Measurements from ENCODE around the gene SLC5A7.

The SLC5A7 gene

DNA sequence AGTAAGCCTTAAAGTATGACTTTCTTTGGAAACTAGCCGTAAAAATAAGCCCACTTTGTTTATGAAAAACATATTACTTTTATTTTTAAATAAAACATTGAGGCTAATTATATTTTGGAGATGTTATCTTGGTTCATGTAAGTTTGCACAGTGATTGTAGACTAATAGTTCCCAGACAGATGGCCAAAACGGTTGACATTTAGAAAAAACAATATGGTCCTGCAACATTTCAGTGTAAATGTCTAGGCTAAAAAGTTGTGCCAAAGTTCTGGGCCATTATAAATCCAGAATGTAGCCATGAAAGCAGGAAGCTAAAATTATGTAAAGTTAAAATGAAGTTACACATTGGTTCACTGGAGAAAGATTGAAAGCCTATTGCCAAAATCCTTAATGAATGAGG, 43.6 kb downstream of the SLC5A7 start:
- no peak overlapping the region for H3K4me3 ChIP-seq (ENCODE audit: low read depth, low read length, poor library complexity, severe bottlenecking)
- H3K9me2 ChIP-seq (ENCODE audit: low read depth, low read length) = no peaks in the 10 kb centered on the region
- H3F3A ChIP-seq (ENCODE audit: insufficient read depth, low read length) = no peaks in the 10 kb centered on the region
- no peaks in the 10 kb centered on the region for H3K36me3 ChIP-seq (ENCODE audit: insufficient read depth, low read length)
- no peak overlapping the region for H3K27ac ChIP-seq (ENCODE audit: low read depth, low read length, poor library complexity, severe bottlenecking)
- H3K4me1 ChIP-seq (ENCODE audit: insufficient read depth, low read length, severe bottlenecking) = no peaks in the 10 kb centered on the region
- no peaks in the 10 kb centered on the region for H3K9me3 ChIP-seq (ENCODE audit: low read length)
- H3K9ac ChIP-seq (ENCODE audit: low read length) = no peak overlapping the region
- no peak for TF ChIP-seq CTCF (IDR thresholded peaks at IDR 0.05; ENCODE audit: low read length)
- TF ChIP-seq EZH2 (IDR thresholded peaks at IDR 0.05; ENCODE audit: borderline replicate concordance, low read length) = no peak
- no peaks in the 10 kb centered on the region for H3K79me2 ChIP-seq (ENCODE audit: insufficient read depth, low read length)
- no peaks in the 10 kb centered on the region for H3K27me3 ChIP-seq (ENCODE audit: insufficient read depth, low read length)
- H4K20me1 ChIP-seq (ENCODE audit: insufficient read depth, low read length) = no peaks in the 10 kb centered on the region
- no peak overlapping the region for H3K4me2 ChIP-seq (ENCODE audit: low read length)
- H2AFZ ChIP-seq (ENCODE audit: low read length) = no peak overlapping the region

- no peak overlapping the region for H3K27ac ChIP-seq (ENCODE audit: low read depth, low read length, poor library complexity, severe bottlenecking)
- no peaks in the 10 kb centered on the region for H3K4me1 ChIP-seq (ENCODE audit: insufficient read depth, low read length, severe bottlenecking)
- no peak overlapping the region for H3K4me3 ChIP-seq (ENCODE audit: low read depth, low read length, poor library complexity, severe bottlenecking)
These were observed 45.2 kb downstream of the SLC5A7 start for GRCh38 chr2:108031471-108031941.

DNA sequence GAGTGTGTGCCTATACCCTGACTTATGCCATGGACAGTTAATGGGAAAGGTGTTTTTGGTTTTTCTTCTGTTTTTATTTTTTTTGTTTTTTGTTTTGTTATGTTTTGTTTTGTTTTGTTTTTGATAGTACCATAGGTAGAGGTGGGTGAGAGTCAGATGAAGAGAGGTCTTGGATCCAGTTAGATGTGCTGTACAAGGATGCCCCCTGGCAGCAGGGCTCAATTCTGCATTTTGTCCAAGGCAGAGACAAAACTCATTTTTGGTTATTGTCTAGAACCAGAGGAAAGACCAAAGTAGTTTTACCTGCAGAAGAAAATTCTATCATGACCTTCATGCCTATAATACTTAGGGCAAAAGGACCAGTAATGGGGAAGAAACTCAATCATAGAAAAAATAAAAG, 48.5 kb downstream of the SLC5A7 start:
- H3K27me3 ChIP-seq (ENCODE audit: insufficient read depth, low read length) = no peaks in the 10 kb centered on the region
- H3K27ac ChIP-seq (ENCODE audit: low read depth, low read length, poor library complexity, severe bottlenecking) = no peak overlapping the region
- no peaks in the 10 kb centered on the region for H3K9me3 ChIP-seq (ENCODE audit: low read length)
- no peak overlapping the region for H3K4me2 ChIP-seq (ENCODE audit: low read length)
- no peaks in the 10 kb centered on the region for H3K4me1 ChIP-seq (ENCODE audit: insufficient read depth, low read length, severe bottlenecking)
- peak; percentile 41 for TF ChIP-seq CTCF (IDR thresholded peaks at IDR 0.05; ENCODE audit: low read length)
- TF ChIP-seq EZH2 (IDR thresholded peaks at IDR 0.05; ENCODE audit: borderline replicate concordance, low read length) = no peak
- no peaks in the 10 kb centered on the region for H4K20me1 ChIP-seq (ENCODE audit: insufficient read depth, low read length)
- H2AFZ ChIP-seq (ENCODE audit: low read length) = no peak overlapping the region
- H3K9me2 ChIP-seq (ENCODE audit: low read depth, low read length) = no peaks in the 10 kb centered on the region
- H3K36me3 ChIP-seq (ENCODE audit: insufficient read depth, low read length) = no peaks in the 10 kb centered on the region
- no peaks in the 10 kb centered on the region for H3F3A ChIP-seq (ENCODE audit: insufficient read depth, low read length)
- no peak overlapping the region for H3K9ac ChIP-seq (ENCODE audit: low read length)
- H3K4me3 ChIP-seq (ENCODE audit: low read depth, low read length, poor library complexity, severe bottlenecking) = no peak overlapping the region
- H3K79me2 ChIP-seq (ENCODE audit: insufficient read depth, low read length) = no peaks in the 10 kb centered on the region

More at GRCh38 chr2:108031471-108031941, 45.2 kb downstream of the SLC5A7 start:
- TF ChIP-seq EZH2 (IDR thresholded peaks at IDR 0.05; ENCODE audit: borderline replicate concordance, low read length) (no peak), CTCF (IDR thresholded peaks at IDR 0.05; ENCODE audit: low read length) (no peak)
- H3K79me2 ChIP-seq (ENCODE audit: insufficient read depth, low read length) = no peaks in the 10 kb centered on the region
- H3K9me2 ChIP-seq (ENCODE audit: low read depth, low read length) = no peaks in the 10 kb centered on the region
- H3K27me3 ChIP-seq (ENCODE audit: insufficient read depth, low read length) = no peaks in the 10 kb centered on the region
- H4K20me1 ChIP-seq (ENCODE audit: insufficient read depth, low read length) = no peaks in the 10 kb centered on the region
- no peak overlapping the region for H2AFZ ChIP-seq (ENCODE audit: low read length)
- H3K4me2 ChIP-seq (ENCODE audit: low read length) = no peak overlapping the region
- no peak overlapping the region for H3K9ac ChIP-seq (ENCODE audit: low read length)
- H3F3A ChIP-seq (ENCODE audit: insufficient read depth, low read length) = no peaks in the 10 kb centered on the region
- no peaks in the 10 kb centered on the region for H3K36me3 ChIP-seq (ENCODE audit: insufficient read depth, low read length)
- no peaks in the 10 kb centered on the region for H3K9me3 ChIP-seq (ENCODE audit: low read length)
